Kidney epithelial cell (primary cell): ENCODE measurements around the gene ZNF516. TPM values are rescaled to one million over a fixed set of nuclear protein-coding genes. Genes with fewer than 3 reads are reported as not detected.

ENCODE experiments used
- DNase-seq: peaks from one replicate; pipeline ENCODE4 v3.0.0-alpha.2; 2010; ENCODE audit warnings: low read depth
- H3K27me3 ChIP-seq: 2 replicates; pipeline ENCODE4 v1.6.0; 2011; ENCODE audit warnings: low read length; ENCODE audit not compliant: control insufficient read depth, insufficient read depth
- H3K36me3 ChIP-seq: 2 replicates; pipeline ENCODE4 v1.5.1; 2011; ENCODE audit warnings: low read length; ENCODE audit not compliant: control insufficient read depth, insufficient read depth
- H3K4me3 ChIP-seq: 2 replicates; pipeline ENCODE4 v1.5.1; 2011; ENCODE audit warnings: low read depth, mild to moderate bottlenecking, control low read depth, low read length
- total RNA-seq: library from RNA; depleted of rRNA; stranded (reverse); fragments of >200 nt; gene quantifications from 2 replicates; pipeline ENCODE4 v1.2.3, GENCODE V29; 2015
- TF ChIP-seq, protein P1 (sequence below): IDR thresholded peaks from 2 replicates; pipeline ENCODE4 v1.5.1; 2011; ENCODE audit warnings: mild to moderate bottlenecking, moderate library complexity, low read length, control low read depth, inconsistent platforms; ENCODE audit not compliant: insufficient read depth, poor library complexity, severe bottlenecking

Gene ZNF516
- total RNA-seq, 1 donor from 2014 or later, result 56.1 TPM

DNA sequence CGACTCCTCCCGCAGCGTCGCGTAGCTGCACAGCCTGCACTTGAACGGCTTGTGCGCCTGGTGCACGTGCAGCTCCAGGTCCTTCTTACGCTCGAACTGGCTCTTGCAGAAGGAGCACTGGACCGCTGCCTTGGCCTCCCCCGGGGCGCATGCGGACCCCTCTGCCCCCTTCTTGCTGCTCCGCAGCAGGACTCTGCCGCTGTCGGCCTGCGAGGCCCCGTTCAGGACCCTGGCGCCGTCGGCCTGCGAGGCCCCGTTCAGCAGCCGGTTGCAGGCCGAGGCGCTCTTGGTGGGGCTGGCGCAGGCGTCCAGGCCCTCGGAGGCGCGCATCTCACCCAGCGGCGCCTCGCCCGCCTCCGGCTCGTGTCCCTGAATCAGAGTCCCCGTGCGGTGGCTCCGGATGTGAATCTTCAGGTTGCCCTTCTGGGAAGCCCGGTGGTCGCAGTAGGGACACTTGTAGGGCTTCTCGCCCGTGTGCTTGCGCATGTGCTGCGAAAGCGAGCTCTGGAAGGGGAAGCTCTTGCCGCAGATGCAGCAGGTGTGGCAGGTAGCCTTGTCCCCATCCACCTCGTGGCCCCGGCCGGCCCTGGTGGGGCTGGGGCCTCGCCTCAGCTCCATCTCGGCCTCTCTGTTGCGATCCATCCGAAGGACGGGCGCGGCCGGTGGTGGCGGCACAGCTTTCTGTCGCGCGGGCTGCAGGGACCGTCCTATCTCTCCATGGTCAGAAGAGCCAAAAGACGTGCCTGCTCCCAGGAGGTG is 52.5 kb downstream of the ZNF516 start:
- DNase-seq, result no peak
- Histone ChIP-seq H3K27me3 (no peaks in the 10 kb centered on the region), H3K36me3 (no peaks in the 10 kb centered on the region), H3K4me3 (no peak overlapping the region)
- TF ChIP-seq, protein P1, sequence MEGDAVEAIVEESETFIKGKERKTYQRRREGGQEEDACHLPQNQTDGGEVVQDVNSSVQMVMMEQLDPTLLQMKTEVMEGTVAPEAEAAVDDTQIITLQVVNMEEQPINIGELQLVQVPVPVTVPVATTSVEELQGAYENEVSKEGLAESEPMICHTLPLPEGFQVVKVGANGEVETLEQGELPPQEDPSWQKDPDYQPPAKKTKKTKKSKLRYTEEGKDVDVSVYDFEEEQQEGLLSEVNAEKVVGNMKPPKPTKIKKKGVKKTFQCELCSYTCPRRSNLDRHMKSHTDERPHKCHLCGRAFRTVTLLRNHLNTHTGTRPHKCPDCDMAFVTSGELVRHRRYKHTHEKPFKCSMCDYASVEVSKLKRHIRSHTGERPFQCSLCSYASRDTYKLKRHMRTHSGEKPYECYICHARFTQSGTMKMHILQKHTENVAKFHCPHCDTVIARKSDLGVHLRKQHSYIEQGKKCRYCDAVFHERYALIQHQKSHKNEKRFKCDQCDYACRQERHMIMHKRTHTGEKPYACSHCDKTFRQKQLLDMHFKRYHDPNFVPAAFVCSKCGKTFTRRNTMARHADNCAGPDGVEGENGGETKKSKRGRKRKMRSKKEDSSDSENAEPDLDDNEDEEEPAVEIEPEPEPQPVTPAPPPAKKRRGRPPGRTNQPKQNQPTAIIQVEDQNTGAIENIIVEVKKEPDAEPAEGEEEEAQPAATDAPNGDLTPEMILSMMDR, result no peak

GRCh38 chr18:76441668-76442412 is 53.2 kb downstream of the ZNF516 start:
- DNase-seq, result no peak
- H3K36me3 ChIP-seq, result no peaks in the 10 kb centered on the region
- TF ChIP-seq, protein P1, result no peak
- no peak overlapping the region for H3K4me3 ChIP-seq
- no peaks in the 10 kb centered on the region for H3K27me3 ChIP-seq

DNA sequence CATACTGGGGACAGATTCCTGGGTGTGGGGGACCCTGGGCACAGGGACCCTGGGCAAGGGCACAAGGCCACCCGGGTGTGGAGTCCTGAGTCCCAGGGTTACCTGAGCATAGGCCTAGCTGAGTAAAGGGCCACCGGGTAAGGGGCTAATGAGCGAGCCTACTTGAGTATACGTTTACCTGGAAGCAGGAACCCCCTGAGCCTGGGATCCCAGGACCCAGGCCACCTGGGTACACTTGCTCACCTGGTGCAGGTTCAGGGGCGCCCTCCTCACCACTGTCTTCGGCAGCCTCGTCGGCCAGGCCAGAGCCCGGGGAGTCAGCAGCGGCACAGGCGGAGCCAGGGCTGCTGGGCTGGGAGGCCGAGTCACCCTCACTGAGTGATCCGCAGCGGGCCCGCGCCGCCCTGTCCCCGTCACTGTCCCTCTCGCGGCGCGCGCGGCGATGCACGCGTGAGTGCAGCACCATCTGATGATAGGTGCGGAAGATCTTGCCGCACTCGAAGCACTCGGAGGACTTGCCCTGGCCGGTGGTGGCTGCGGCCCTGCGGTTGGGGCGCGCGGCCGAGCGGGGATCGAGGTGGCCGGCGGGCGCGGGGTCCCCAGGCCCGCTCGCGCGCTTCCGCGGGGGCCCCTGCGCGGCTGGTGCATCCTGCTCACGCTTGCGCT is 53.9 kb downstream of the ZNF516 start:
- peaks cover 2% of the 10 kb centered on the region for H3K36me3 ChIP-seq

GRCh38 chr18:76437910-76438309 is 57.1 kb downstream of the ZNF516 start:
- DNase-seq, result no peak
- Histone ChIP-seq H3K36me3 (peaks cover 2% of the 10 kb centered on the region), H3K27me3 (no peaks in the 10 kb centered on the region), H3K4me3 (no peak overlapping the region)
- TF ChIP-seq, protein P1, result no peak

More for the DNA sequence above, 53.9 kb downstream of the ZNF516 start:
- no peak overlapping the region for H3K4me3 ChIP-seq
- no peaks in the 10 kb centered on the region for H3K27me3 ChIP-seq
- no peak for DNase-seq
- TF ChIP-seq, protein P1, result no peak

- TF ChIP-seq, protein P1, result no peak
- H3K36me3 ChIP-seq, result peaks cover 2% of the 10 kb centered on the region
- H3K4me3 ChIP-seq, result no peak overlapping the region
- DNase-seq, result no peak
- no peaks in the 10 kb centered on the region for H3K27me3 ChIP-seq
These were observed 58.0 kb downstream of the ZNF516 start for GRCh38 chr18:76437011-76437410.
